Effector CD8-positive, alpha-beta T cell (primary cell): ENCODE data around the gene GRIK5.
A peak's percentile ranks its signal among the peaks of the same experiment; 100 is the strongest.

Experiments used
- DNase-seq: peaks from one replicate; lab custom pipeline; 2025; lab: John Stamatoyannopoulos, UW

The GRIK5 gene

DNA sequence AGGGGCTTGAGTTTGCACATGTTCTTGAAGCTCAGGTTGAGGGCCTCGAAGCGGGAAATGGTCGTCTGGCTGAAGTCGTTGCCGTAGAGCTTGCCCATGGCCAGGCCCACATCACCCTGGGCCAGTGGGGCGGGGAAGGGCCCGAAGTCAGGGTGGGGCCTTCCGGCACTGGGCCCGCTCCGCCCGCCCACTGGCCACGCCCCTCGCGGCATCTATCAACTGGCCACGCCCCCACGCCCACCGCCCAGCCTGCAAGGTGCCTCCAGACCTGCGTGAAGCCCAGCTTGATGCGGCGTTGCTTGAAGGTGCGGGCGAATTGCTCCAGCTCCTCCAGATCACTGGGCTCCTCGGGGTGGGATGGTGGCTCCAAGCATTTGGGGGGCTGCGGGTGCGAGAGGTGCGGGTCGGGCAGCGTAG, 25.8 kb upstream of the GRIK5 start:
- no peak for DNase-seq

DNA sequence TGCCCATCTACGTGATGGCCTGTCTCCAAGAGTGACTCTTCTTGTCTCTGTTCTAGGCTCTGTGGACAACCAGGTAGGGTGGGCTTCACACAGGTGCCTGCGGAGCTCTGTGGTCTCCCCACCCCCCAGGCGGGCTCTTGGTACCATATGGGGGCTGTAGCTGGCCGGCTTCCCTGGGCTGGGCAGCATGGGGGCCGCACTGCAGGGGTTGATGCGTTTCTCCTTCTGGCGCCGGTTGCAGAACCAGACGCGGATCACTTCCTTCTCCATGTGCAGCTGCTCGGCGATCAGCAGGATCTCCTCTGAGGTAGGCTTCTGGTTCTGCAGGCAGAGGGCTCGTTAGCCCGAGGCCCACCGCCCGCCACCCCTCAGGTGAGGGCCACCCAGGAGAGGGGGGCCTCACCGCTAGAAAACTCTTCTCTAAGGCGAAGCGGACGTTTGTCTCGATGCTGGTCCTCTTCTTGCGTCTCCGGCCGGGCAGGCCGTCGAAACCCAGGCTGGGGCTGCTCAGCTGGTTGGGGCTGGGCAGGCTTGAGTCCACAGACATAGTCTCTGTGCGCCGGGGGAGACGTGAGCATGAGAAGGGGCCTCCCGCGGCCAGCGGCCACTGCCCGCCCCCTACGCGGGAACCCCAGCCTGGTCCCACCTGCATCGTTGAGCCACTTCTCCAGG, 25.3 kb upstream of the GRIK5 start:
- DNase-seq, result no peak

DNA sequence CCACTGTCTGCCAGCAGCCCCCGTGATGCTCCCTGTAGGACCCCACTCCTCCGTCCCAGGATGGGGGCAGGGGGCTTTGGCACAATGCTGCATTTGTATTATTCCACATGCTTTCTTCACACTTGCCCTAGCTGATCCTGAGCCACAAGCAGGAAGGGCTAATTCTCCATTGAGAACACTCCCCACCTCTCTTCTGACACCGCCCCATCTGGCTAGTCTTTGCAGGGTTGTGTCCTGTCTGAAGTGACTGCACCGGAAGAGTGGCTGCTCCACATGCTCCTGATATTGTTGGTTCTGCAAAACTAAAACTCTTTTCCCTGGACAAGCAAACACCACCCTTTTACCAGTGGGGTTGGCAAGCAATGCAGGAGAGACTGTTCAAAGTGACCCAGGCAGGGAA, 23.9 kb upstream of the GRIK5 start:
- no peak for DNase-seq

DNA sequence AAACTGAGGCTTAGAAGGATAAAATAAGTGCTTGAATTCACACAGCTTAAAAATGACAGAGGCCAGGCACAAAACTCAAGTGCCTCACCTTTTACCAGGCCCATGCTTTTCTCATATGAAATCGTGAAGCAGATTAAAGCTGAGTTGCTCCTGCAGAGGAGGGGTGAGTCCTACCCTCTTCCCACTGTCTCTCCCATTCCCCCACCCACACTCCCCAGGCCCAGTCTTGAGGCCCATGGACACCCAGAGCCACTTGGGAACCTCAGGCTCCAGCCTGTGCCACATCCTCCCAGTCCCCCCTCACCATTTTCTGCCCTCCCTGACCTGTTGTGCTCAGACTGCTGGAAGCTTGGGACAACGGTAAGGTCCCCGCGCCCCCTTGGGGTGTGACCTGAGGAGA, 23.5 kb upstream of the GRIK5 start:
- no peak for DNase-seq

DNA sequence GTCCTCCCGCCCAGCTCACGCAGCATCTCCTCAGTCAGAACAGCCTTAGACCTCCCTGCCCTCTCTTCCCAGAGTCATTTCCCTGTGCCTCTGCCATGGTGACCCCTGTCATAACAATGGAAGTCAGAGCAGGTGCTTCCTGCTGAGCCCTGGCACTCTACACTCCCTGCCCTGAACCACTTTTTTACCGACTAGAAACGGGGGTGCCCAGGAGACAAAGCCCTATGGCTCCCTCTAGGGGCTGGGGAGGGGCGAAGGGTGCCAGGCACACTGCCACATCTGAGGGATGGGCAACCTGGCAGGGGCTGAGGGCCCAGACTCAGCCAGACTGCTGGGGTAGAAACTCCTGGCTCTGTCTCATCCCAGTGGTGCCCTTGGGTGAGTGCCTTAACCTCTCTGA, 22.3 kb upstream of the GRIK5 start:
- peak; percentile 10 for DNase-seq

DNA sequence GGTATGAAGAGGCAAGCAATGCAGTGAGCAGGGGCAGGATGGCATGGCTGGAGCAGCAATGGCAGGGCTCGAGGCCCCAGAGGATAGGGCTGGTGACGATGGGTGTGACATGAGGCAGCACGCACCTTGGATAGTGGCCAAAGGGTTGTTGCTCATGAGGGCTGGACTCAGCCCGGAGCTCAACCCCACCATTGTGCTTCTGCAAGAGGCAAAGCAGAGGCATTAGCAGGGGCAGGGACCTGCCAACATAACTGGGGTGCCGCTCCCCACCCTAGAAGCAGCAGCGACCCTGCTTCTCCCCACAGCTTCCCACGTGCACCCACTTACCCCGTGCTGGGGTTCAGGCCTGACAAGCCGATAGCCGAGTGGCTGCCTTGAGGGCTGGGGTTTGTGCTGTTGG, 21.7 kb upstream of the GRIK5 start:
- no peak for DNase-seq

DNA sequence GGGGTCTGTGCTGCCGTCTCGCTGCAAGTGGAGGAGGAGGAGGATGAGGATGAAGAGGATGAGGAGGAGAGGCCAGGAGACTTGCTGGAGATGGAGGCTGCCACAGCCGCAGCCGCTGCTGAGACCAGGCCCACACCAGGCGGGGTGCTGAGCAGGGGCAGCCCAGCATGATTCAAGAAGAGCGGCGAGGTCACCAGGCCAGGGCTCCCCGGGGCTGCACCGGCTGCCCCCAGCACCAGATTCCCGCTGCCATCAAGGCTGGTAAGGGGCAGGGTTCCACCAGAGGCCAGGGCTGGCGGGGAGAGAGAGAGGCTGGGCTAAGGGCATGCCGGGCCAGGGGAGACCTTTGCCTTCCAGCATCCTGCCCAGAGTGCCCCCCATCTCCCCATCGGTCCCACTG, 21.3 kb upstream of the GRIK5 start:
- no peak for DNase-seq

DNA sequence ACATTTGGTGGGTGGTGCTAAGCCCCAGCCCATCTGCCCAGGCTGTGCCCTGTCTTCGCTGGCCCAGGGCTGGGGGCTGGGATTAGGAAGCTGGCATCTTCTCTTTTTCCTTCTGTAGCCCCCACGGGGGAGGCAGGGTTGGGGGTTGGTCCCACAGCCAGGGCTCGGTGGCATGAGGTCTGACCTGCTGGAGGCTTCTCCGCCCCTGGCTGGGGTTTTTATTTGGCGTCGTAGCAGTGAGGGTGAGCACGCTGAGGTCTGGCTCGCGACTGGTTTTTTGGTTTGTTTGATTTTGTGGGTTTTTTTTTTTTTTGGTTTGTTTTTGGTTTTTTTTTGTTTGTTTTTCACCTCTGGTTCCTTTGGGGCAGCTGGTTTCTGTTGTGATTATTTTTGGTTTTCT, 20.7 kb upstream of the GRIK5 start:
- no peak for DNase-seq

DNA sequence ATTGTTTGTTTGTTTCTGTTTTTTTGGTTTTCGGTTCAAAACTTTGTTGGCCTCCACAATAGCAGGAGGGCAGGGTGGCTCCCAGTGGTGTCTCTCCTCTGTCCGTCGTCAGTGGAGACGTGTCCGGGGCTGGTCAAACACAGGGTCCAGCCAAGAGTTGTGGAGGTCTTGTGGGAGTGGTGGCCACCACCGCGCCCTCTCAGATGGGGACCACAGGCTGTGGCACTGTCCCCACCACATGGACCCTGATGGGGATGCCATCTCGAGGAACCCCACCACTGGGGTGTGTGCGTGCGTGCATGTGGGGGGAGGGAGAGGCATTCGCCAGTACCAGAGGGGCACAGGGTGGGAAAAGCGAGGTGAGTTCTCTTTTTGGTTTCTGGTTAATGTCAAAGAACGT, 19.8 kb upstream of the GRIK5 start:
- no peak for DNase-seq

DNA sequence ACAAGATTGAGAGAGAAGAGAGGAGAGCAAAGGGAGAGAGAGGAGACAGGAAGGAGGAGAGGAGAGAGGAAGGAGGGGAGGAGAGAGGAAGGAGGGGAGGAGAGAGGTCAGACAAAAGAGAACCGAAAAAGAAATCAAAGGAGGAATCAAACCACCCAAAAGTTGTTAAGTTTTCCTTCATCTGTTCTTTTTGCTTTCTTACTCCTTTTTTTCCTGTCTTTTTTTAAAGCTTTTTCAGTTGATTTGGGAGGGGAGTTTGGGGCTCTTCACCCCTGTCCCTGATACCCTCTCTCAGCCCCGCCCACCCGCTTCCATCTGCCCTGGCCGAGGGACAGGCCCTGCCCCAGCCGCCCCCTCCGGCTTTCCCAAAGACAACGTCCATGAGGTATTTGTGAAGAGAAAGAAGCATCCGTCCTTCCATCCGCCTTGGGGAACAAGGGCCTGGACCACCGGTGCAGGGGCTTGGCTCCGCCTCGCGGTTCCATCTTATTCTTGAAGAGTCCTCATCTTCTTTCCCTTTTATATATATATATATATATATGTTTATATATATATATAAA, 19.3 kb upstream of the GRIK5 start:
- DNase-seq, result no peak

DNA sequence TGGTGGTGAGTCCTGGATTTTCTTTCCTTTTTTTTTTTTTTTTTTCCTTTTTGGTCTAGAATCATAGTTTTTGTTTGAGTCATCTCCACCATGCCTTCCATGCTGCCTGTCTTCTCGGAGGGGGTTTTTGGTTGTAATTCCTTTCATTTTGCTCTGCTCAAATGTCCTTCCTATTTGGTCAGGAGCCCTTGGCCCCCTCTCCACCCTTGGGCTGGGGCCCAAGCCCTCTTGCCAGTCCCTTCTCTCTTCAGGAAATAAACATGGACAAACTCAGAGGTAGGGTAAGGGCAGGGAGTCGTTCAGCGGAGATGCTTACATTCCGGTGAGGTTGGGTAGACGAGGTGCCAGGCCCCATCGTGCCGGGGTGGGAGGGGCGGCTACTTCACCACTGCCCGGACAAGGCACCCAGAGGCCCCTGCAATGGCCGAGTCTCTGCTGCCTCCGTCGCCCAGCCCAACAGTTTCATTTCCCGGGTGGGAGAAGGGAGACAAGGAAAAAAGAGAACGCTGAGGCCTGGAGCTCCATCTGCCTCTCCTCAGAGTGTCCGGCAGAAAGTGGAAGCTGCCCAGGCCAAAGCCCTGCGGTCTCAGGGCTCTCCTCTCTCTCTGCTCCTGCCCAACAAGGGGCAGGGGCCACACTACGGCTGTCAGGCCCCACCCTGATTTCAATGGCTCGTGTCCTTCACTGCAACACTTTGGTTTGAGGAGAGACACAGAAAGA, 18.6 kb upstream of the GRIK5 start:
- DNase-seq, result no peak

DNA sequence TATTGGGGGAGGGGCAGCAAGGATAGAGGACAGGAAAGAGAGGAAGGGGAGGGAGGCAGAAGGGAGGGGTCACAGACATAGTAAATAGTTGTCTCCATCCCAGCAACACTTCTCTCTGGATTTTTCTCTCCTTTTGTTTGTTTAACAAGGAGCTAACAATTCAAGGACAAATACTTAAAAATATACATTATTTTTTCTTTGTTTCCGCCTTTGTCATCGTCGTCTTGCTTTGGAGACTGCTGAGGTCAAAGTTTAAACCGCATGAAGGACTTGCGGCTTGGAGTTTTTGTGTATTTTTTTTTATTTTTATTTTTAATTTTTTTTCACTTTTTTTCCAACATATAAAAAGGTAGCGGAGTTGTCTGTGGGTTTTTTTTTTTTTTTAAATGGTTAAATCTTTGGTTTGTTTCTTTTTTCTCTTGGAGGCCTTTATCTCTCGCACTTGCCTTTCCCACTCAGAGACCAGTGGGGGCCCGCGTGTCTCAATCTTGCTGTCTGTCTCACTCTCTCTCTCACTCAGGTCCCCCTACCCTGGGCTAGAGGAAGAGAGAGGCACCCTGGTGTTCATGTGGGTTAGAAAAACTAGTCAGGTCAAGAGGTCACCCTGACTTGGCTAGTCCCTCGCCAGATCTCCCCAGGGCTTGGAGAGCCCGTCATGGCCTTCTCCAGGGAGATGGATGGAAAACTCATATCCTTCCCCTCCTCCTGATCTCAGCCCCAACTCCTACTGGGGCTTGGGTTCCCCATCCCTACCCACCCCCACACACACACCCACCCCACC, 17.0 kb upstream of the GRIK5 start:
- DNase-seq, result no peak

DNA sequence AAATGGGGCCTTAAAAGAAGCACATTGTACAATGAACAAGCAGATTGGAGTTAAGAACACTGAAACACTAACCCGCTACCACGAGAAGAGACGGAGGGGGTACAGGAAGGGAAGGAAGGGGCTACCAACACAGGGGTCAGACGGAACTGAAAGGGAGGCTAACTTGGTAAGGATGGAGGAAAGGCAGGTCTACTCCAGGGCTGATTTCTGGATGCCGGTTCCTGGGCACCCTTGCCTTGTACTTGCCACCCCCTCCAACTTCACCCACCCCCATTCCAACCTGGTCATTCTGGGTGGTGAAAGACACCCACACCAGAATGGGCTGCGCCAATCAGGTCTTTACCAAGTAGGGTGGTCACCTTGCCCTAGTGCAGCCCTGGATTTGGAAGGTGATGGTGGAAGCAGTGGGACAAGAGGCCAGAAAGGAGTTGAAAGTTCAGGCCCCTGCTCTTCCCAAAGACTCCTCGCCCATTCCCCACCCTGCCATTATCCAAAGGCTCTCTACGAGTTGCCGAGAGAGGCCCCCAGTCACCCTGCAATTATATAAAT, 16.3 kb upstream of the GRIK5 start:
- no peak for DNase-seq

DNA sequence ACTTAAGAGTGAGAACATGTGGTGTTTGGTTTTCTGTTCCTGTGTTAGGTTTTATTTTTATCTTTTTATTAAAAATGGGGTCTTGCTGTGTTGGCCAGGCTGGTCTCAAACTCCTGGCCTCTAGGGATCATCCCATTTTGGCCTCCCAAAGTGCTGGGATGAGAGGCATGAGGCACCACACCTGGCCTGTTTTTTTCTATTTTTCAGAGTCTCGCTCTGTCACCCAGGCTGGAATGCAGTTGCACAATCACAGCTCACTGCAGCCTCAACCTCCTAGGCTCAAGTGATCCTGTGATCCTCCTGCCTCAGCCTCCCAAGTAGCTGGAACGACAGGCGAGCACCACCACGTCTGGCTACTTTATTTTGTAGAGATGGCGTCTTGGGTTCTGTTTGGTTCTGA, 13.5 kb upstream of the GRIK5 start:
- no peak for DNase-seq

DNA sequence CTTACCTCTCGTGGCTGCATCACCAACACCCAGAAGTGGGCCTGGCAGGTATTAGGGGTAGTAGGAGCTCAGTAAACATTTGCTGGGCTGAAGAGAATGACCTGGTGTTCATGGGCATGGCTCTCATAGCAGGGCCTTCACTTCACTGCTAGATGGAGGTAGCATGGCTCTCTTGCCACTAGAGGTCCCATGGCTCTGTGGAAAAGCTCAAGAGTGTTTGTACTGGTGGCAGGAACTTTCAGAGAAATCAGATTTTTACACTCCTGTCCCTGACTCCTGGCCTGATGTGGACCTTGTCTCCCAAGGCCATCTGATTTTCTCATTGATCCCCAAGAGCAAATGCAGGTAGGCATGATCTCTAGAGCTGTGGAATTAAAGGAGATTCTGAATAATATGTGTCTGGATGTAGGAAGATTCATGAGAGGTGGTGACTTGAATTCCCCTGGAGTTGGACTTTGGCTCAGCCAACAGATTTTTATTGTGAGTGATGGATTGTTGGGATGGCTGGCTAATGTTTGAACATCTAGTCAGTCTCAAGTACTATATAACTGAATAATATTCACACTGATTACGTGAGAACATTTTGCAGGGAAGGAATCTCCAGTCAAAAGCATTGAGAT, 11.7 kb upstream of the GRIK5 start:
- DNase-seq, result no peak

DNA sequence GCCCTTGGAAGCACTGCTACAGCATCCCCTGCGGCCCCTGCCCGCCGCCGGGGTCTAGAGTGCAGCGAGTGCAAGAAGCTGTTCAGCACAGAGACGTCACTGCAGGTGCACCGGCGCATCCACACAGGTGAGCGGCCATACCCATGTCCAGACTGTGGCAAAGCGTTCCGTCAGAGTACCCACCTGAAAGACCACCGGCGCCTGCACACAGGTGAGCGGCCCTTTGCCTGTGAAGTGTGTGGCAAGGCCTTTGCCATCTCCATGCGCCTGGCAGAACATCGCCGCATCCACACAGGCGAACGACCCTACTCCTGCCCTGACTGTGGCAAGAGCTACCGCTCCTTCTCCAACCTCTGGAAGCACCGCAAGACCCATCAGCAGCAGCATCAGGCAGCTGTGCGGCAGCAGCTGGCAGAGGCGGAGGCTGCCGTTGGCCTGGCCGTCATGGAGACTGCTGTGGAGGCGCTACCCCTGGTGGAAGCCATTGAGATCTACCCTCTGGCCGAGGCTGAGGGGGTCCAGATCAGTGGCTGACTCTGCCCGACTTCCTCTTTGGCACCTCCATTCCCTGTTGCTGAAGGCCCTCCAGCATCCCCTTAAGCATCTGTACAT, 10.9 kb upstream of the GRIK5 start:
- no peak for DNase-seq

DNA sequence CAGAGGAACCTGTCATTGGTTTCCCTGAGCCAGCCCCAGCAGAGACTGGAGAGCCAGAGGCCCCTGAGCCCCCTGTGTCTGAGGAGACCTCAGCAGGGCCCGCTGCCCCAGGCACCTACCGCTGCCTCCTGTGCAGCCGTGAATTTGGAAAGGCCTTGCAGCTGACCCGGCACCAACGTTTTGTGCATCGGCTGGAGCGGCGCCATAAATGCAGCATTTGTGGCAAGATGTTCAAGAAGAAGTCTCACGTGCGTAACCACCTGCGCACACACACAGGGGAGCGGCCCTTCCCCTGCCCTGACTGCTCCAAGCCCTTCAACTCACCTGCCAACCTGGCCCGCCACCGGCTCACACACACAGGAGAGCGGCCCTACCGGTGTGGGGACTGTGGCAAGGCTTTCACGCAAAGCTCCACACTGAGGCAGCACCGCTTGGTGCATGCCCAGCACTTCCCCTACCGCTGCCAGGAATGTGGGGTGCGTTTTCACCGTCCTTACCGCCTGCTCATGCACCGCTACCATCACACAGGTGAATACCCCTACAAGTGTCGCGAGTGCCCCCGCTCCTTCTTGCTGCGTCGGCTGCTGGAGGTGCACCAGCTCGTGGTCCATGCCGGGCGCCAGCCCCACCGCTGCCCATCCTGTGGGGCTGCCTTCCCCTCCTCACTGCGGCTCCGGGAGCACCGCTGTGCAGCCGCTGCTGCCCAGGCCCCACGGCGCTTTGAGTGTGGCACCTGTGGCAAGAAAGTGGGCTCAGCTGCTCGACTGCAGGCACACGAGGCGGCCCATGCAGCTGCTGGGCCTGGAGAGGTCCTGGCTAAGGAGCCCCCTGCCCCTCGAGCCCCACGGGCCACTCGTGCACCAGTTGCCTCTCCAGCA, 10.1 kb upstream of the GRIK5 start:
- no peak for DNase-seq

DNA sequence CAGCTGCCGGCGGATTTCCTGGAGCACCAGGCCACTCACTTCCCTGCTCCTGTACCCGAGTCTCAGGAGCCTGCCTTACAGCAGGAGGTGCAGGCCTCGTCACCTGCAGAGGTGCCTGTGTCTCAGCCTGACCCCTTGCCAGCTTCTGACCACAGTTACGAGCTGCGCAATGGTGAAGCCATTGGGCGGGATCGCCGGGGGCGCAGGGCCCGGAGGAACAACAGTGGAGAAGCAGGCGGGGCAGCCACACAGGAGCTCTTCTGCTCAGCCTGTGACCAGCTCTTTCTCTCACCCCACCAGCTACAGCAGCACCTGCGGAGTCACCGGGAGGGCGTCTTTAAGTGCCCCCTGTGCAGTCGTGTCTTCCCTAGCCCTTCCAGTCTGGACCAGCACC, 9.3 kb upstream of the GRIK5 start:
- no peak for DNase-seq

DNA sequence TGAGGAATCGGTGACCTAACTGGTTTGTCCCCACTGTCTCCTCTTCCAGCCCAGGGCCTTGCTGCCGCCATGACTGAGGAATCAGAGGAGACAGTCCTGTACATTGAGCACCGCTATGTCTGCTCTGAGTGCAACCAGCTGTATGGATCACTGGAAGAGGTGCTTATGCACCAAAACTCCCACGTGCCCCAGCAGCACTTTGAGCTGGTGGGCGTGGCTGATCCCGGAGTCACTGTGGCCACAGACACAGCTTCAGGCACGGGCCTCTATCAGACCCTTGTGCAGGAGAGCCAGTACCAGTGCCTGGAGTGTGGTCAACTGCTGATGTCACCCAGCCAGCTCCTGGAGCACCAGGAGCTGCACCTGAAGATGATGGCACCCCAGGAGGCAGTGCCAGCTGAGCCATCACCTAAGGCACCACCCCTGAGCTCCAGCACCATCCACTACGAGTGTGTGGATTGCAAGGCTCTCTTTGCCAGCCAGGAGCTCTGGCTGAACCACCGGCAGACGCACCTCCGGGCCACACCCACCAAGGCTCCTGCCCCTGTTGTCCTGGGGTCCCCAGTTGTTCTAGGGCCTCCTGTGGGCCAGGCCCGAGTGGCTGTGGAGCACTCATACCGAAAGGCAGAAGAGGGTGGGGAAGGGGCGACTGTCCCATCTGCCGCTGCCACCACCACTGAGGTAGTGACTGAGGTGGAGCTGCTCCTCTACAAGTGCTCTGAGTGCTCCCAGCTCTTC, 8.7 kb upstream of the GRIK5 start:
- DNase-seq, result no peak

DNA sequence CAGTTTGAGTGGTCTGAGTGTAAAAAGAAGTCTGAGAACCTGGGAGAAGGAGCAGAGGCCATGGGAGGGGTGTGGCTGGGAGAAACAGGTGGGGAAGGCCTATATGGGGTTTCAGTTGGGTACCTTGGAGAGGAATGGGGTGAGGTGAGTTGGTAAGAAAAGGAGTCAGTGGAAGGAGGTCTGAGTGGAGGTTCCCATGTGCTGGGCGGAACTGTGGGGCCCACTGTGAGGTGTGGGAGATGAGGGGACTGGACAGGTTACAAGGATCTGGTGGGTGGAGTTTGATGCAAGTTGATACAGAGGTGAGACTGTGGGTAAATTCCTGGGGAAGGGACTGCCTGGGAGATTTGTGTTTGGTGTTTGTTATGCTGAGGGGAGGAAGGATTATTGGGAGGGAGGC, 8.1 kb upstream of the GRIK5 start:
- DNase-seq, result no peak
